Measurements from ENCODE around the gene APOF.

- TF ChIP-seq FOSL1 (IDR thresholded peaks at IDR 0.05; ENCODE audit: low read depth), result no peak
- no peak for TF ChIP-seq CTCF (IDR thresholded peaks at IDR 0.05 in 2 of 3, conservative IDR thresholded peaks at IDR 0.05 in 1 of 3; ENCODE audit: borderline replicate concordance in 1 of 3, insufficient read depth in 1 of 3, low read depth in 2 of 3, low read length in 2 of 3)
- TF ChIP-seq JUND (IDR thresholded peaks at IDR 0.05), result no peak
- no peak for TF ChIP-seq ZNF274 (IDR thresholded peaks at IDR 0.05; ENCODE audit: low read depth, low read length)
- TF ChIP-seq EZH2phosphoT487 (IDR thresholded peaks at IDR 0.05; ENCODE audit: borderline replicate concordance), result no peak
- TF ChIP-seq RAD21 (IDR thresholded peaks at IDR 0.05; ENCODE audit: low read depth), result no peak
- no peak for TF ChIP-seq ZFX (IDR thresholded peaks at IDR 0.05)
- no peak for TF ChIP-seq POLR2AphosphoS5 (IDR thresholded peaks at IDR 0.05; ENCODE audit: low read depth, low read length)
These were observed 23.6 kb downstream of the APOF start for GRCh38 chr12:56339158-56339422.
